GM21447 (cell line): ENCODE results near the gene SH2D7.

ENCODE experiments used
- ATAC-seq: cut with Tn5 transposase; IDR thresholded peaks from one replicate; pipeline ENCODE4 v1.9.1; 2021; ENCODE audit not compliant: unreplicated experiment

SH2D7 gene

GRCh38 chr15:78077053-78077870, 15.1 kb upstream of the SH2D7 start, which contains the start of gene TBC1D2B:
Gene TBC1D2B (minus strand): TSS chr15:78077711. CDS start chr15:78077652, 59 bp downstream.
- peak; percentile 59 for ATAC-seq

GRCh38 chr15:78077871-78078210, 14.5 kb upstream of the SH2D7 start:
- ATAC-seq, result peak; percentile 9

GRCh38 chr15:78079298-78080087, 12.9 kb upstream of the SH2D7 start:
- ATAC-seq, result no peak

GRCh38 chr15:78080088-78080460, 12.3 kb upstream of the SH2D7 start:
- ATAC-seq, result no peak

GRCh38 chr15:78082106-78082742, 10.1 kb upstream of the SH2D7 start:
- ATAC-seq, result no peak

GRCh38 chr15:78082743-78083110, 9.6 kb upstream of the SH2D7 start:
- ATAC-seq, result no peak

- no peak for ATAC-seq
These were observed 9.2 kb upstream of the SH2D7 start for GRCh38 chr15:78083186-78083585.

GRCh38 chr15:78083687-78084448, 8.5 kb upstream of the SH2D7 start:
- ATAC-seq, result no peak

- ATAC-seq, result no peak
These were observed 8.0 kb upstream of the SH2D7 start for GRCh38 chr15:78084449-78084750.

GRCh38 chr15:78085928-78086327, 6.4 kb upstream of the SH2D7 start:
- ATAC-seq, result no peak

- ATAC-seq, result no peak
These were observed 4.2 kb upstream of the SH2D7 start for GRCh38 chr15:78087951-78088772.

- no peak for ATAC-seq
These were observed 3.6 kb upstream of the SH2D7 start for GRCh38 chr15:78088773-78089080.

- no peak for ATAC-seq
These were observed 1.8 kb upstream of the SH2D7 start for GRCh38 chr15:78090422-78091063.

GRCh38 chr15:78093242-78094020, 1.1 kb downstream of the SH2D7 start:
- no peak for ATAC-seq

GRCh38 chr15:78097667-78098066, 5.3 kb downstream of the SH2D7 start:
- no peak for ATAC-seq

- ATAC-seq, result no peak
These were observed 5.9 kb downstream of the SH2D7 start for GRCh38 chr15:78098131-78098755.

- ATAC-seq, result no peak
These were observed 8.5 kb downstream of the SH2D7 start for GRCh38 chr15:78100886-78101285.

- ATAC-seq, result no peak
These were observed 9.2 kb downstream of the SH2D7 start for GRCh38 chr15:78101423-78102105.
